ENCODE measurements around the gene SLC4A5.

SLC4A5 gene

GRCh38 chr2:74313497-74313896 lies 29.7 kb downstream of the SLC4A5 start:
- no peak for DNase-seq (ENCODE audit: low read depth in 3 of 3)

DNA sequence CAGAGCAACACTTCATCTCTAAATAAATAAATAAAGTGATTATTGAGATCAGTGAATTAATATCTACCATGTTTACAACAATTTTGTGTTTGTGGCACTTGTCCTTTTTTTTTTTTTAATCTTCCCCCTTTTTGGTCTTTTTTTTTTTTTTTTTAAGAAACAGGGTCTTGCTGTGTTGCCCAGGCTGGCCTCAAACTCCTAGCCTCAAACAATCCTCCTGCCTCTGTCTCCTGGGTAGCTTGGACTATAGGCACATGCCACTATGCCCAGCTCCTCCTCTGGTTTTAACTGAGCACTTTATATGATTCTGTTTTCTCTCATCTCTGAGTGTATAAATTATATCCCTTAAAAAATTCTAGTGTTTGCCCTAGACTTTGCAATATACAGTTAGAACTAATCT lies 30.3 kb downstream of the SLC4A5 start:
- no peak for DNase-seq (ENCODE audit: low read depth in 3 of 3)

DNA sequence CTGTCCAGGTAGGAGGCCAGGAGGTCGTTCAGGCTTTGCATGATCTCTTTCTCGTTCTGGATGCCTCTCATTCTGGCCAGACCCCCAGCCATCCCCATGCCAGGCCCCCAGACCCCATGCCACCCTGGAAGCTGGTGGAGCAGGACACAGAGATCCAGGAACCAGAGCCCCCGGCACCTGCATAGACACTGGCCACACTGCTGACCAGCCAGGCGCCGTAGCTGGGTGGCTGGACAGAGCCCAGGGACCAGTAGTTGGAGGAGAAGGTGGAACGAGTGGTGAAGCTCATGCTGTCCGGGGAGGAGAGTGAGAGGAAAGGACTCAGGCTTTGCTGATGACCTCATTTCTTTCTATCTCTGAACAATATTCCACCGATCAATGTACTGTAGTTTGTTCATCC lies 35.5 kb downstream of the SLC4A5 start:
- no peak for DNase-seq (ENCODE audit: low read depth in 3 of 3)

DNA sequence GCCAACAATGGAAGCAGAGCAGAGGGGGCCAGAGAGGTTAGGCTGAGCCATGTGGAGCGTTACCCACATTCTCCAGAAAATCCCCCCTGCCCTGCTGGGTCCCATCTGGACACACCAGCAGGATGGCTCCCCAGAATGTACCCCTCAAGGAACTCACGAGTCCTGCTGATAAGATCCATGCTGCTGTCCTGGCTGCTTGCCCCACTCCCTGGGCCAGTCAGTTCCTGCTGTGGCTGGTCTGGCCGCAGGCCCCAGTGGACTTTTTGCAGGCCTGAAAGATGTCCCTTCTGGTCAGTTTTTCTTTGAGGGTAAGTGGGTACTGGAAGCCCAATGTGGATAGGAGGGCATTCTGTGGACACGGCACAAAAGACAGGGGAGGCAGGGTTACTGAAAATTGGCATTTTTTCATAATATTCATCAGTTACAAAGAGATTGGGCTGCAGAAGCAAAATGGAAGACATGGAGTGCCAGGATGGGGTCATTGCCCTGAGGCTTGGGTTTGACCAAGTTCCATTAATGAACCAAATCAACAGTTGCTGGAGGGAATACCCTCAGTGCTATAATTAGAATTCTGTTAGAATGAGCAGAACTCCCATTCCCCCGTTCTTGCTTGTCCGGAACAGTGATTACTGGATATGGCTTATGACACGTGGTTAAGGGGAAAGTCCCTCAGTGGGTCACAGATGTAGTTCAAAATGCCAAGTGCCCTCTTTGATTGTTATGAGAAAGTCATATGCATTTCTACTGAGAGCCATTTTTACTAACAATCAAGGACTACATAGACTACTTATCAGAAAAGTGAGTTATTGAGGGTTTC lies 38.7 kb downstream of the SLC4A5 start:
- no peak for DNase-seq (ENCODE audit: low read depth in 3 of 3)

- no peak for DNase-seq (ENCODE audit: low read depth in 3 of 3)
These were observed 40.4 kb downstream of the SLC4A5 start for GRCh38 chr2:74302865-74303264.

- DNase-seq (ENCODE audit: low read depth in 3 of 3): no peak
These were observed 42.0 kb downstream of the SLC4A5 start for GRCh38 chr2:74301262-74301661.

- DNase-seq (ENCODE audit: low read depth in 3 of 3): no peak
These were observed 42.7 kb downstream of the SLC4A5 start for GRCh38 chr2:74300506-74300905.

DNA sequence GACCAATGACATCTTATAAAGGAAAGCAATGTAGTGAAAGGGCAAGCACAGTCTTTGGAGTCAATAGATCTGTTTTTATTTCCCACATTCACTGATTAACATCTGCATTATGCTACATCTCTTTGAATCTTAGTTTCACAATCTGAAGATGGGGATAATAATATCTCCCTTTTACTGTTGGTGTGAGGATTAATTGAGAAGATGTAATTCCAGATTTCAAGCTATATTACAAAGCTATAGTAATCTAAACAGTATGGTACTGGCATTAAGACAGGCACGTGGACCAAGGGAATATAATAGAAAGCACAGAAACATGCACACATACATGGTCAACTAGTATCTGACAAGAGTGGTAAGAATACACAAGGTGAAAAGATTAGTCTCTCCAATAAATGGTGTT lies 45.3 kb downstream of the SLC4A5 start:
- DNase-seq (ENCODE audit: low read depth in 3 of 3): no peak

DNA sequence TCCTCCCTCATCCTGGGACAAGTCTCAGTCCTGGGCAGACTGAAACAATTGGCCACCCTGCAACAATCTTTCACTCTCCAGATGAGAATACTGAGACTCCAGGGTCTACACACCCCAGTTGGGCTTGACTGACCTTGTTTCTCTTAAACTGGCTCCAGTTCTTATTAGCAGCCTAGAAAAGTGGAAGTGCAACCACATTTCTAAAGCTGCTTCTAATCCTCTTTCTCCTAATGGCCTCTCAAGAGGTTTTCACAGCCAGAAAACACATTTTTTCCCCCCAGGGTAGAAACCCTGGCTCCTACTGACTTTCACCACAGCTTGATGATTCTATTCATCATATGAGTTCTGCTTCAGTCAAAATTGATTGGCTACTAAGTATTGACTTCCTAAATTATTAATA lies 45.8 kb downstream of the SLC4A5 start:
- DNase-seq (ENCODE audit: low read depth in 3 of 3): no peak

DNA sequence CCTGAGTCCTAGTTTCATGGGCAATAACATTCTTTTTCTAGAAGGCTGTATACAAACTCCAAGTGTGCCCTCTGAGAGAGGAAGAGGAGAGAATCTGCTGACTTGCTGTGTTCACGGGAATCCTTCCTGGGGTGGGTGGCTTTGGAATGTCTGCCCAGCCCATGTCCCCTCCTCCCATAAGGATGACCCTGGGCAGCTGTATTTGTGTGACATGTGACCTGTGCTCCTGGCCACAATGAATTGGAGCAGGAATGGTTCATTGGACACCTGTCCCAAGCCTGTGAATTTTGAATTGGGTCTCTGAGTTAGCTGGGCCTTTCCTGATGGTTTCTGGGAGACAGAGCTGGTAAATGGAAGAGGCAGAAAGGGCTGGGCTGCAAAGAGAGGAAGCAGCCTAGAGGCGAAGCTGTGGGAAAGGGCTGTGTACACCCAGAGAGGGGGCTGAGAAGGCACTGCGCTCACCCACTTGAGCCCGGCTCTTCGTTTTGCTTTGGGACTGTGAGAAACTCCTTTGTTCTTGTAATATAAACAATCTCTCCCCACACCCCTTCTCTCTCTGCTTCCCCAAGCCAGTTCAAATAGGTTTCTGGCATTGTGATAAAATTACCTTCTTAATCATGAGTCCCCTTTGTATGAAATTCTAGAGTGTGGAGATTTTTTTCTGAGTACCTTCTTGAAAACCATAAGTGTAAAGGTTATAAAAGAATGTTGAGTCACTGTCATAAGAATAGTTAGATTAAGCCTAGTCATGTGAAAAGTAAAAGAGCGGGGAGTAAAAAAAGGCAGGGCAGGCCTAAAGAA lies 49.8 kb downstream of the SLC4A5 start:
- DNase-seq (ENCODE audit: low read depth in 3 of 3): no peak

- DNase-seq (ENCODE audit: low read depth in 3 of 3): no peak
These were observed 50.5 kb downstream of the SLC4A5 start for GRCh38 chr2:74292751-74293150.

GRCh38 chr2:74291886-74292621 lies 51.2 kb downstream of the SLC4A5 start:
- no peak for DNase-seq (ENCODE audit: low read depth in 3 of 3)

DNA sequence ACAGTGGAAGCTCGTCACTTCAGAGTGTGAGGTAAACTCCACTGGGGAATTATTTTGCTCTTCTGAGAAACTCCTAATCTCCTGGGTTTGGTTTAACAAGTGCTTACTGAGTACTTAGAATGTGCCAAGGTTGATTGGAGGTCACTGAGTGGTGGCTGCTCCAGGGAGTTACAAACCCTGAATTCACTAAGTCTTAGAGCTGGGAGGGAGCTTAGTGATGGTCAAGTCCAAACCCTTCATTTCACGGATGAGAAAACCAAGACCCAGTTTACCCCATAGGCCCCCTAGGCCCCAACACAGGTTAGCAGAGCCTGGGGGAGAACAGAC lies 52.0 kb downstream of the SLC4A5 start:
- DNase-seq (ENCODE audit: low read depth in 3 of 3): no peak

DNA sequence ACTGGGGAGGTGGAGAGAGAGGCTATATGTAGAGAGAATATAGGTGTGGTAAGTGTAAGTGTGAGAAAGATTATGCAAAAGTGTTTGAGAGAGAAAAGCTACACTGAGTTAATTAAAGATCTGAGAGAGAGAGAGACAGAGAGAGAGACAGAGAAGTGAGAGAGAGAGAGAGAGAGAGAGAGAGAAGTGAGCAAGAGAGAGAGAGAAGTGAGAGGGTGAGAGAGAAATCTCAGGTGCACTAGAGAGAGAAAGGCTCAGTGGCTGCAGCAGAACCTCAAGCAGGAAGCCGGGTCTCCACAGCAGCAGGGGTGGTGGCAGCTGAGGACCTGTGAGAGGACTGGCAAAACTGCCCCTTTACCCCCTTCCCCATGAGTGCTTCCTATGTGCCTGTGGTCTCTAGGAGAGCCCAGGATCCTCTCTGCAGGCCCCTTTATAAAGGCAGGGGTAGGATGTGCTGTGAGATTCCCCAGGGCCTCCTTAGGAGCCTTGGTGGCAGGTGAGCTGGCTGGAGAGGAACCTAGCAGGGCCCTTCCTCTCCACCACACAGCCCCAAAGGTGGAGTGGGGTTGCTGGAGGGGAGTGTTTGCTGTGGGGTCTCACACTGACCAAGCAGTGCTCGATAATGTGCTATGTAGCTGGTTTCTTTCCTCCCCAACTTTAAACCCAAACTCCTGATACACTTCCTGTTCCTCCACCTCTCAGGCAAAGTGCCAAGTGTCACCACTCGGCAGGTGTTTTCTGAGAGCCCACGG lies 52.6 kb downstream of the SLC4A5 start:
- no peak for DNase-seq (ENCODE audit: low read depth in 3 of 3)

- no peak for DNase-seq (ENCODE audit: low read depth in 3 of 3)
These were observed 53.1 kb downstream of the SLC4A5 start for GRCh38 chr2:74290066-74290465.

- DNase-seq (ENCODE audit: low read depth in 3 of 3): no peak
These were observed 56.5 kb downstream of the SLC4A5 start for GRCh38 chr2:74286725-74287124.

GRCh38 chr2:74281141-74281975 lies 61.9 kb downstream of the SLC4A5 start:
- no peak for DNase-seq (ENCODE audit: low read depth in 3 of 3)

DNA sequence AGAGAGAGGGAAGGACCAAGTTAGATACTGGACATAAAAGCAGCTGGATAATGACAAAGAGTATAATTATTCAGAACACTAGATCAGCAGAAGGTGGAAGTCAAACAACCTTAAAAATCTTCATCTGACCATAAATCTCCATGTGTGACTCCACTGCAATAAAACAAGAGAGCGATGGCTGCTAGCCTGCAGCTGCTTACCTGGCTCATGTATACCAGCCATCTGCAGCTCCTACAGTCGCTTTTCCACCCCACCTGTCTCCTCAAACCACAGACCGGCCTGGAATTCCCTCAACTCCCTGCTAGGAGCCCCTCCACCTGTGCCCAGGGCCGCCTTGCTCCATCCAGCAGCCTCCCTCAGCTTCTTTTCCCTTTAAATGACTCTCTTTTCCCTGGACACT lies 64.5 kb downstream of the SLC4A5 start:
- DNase-seq (ENCODE audit: low read depth in 3 of 3): no peak

- DNase-seq (ENCODE audit: low read depth in 3 of 3): no peak
These were observed 65.0 kb downstream of the SLC4A5 start for GRCh38 chr2:74278176-74278575.

- DNase-seq (ENCODE audit: low read depth in 3 of 3): no peak
These were observed 68.0 kb downstream of the SLC4A5 start for GRCh38 chr2:74275228-74275627.

DNA sequence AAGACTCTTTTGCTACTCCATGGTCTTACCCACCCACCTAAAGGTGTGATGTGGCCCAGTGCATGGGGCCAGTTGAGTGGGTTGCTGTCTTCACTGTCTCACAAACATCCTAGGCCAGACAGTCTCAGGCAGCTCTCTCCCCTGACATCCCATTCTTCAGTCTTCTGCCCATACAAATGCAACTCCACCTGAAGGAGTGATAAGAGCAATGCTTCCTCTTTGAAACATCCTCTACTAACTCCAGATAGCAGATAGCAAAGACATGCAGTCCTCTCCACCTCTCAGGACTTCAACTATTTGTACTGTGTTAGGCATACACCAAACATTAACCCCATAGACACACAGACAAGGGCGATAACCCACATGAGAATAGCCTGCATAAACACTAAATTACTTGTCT lies 73.5 kb downstream of the SLC4A5 start:
- DNase-seq (ENCODE audit: low read depth in 3 of 3): no peak

Data from stimulated activated CD4-positive, alpha-beta T cell treated with anti-CD3 and anti-CD28 coated beads, TNF-alpha, amount 100 ng/mL, for 48 hours (primary cell).